ENCODE results near the gene SACS. TPM values are rescaled to one million over a fixed set of nuclear protein-coding genes. Genes with fewer than 3 reads are reported as not detected.

The SACS gene
- total and polyA plus RNA-seq, 2 of the 4 experiments (the other 2 are of a cell fraction): 14.7 to 121 TPM

DNA sequence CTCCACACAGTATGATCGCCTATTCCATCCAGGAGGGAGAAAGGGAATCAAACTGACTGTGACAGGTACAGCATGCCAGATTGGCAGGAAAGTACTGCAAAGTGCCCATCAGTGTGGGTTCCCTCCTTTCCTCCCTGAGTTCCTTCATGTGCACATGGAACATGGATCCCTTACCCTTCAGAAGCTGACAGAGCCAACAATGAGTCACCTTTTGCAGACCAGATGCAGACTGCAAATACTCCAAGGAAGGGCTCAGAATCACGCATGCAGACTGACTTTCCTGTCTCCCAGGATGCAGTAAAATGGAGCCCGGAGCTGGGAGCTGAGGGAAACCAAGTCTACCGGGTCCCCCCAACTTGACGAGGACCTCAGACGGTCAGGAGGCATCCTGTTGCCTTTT, 41.8 kb downstream of the SACS start:
- Histone ChIP-seq H3K4ac (ENCODE audit: low read depth, low read length) (no peak overlapping the region), H2BK15ac (ENCODE audit: low read depth, low read length) (no peak overlapping the region), H2BK20ac (ENCODE audit: low read depth, low read length) (no peak overlapping the region), H3K36me3 (ENCODE audit: control insufficient read depth, insufficient read depth, low read length) (no peaks in the 10 kb centered on the region), H2BK5ac (ENCODE audit: low read depth, low read length, poor library complexity, severe bottlenecking) (no peak overlapping the region), H4K8ac (ENCODE audit: low read depth in 2 of 2, low read length in 2 of 2) (no peak overlapping the region), H3K4me3 (ENCODE audit: insufficient read depth, low read depth, low read length) (no peak overlapping the region), H3K14ac (replicated peaks; ENCODE audit: low read depth, low read length) (no peak overlapping the region; the same call in 1 of the 2 replicates), H3K9me3 (ENCODE audit: control insufficient read depth, insufficient read depth, low read length) (no peaks in the 10 kb centered on the region), H4K5ac (ENCODE audit: low read depth, low read length) (no peak overlapping the region), H3K79me1 (ENCODE audit: low read depth in 1 of 2, low read length in 2 of 2) (peaks cover 0 to 12% of the 10 kb centered on the region in 2 experiments; a peak in 3 of 4 replicates), H3K4me1 (ENCODE audit: control insufficient read depth, insufficient read depth, low read length) (no peaks in the 10 kb centered on the region), H3K27me3 (ENCODE audit: control insufficient read depth, insufficient read depth, low read length) (no peaks in the 10 kb centered on the region), H3K4me2 (ENCODE audit: low read depth, low read length) (no peak overlapping the region), H3K9me1 (ENCODE audit: insufficient read depth, low read length) (0 out of 2 replicates have a peak, but pooled peaks cover 2% of the 10 kb centered on the region), H3K18ac (ENCODE audit: low read depth, low read length) (no peak overlapping the region), H3K9ac (ENCODE audit: low read depth, low read length) (no peak overlapping the region), H3K56ac (ENCODE audit: extremely low read depth, insufficient read depth, low read length) (no peak overlapping the region), H3K23ac (ENCODE audit: low read depth, low read length) (no peak overlapping the region), H2AK5ac (ENCODE audit: low read depth, low read length) (no peak overlapping the region), H2BK120ac (ENCODE audit: low read depth, low read length) (no peak overlapping the region), H2AK9ac (replicated peaks; ENCODE audit: low read depth, low read length, poor library complexity) (no peak overlapping the region), H4K91ac (ENCODE audit: insufficient read depth, low read depth, low read length) (no peak overlapping the region), H4K20me1 (ENCODE audit: insufficient read depth, low read length) (no peaks in the 10 kb centered on the region), H2AFZ (replicated peaks; ENCODE audit: low read length, poor library complexity) (no peak overlapping the region), H3K27ac (ENCODE audit: insufficient read depth, low read length) (no peak overlapping the region)
- TF ChIP-seq MAFK (IDR thresholded peaks at IDR 0.05; ENCODE audit: low read depth, low read length) (no peak), CHD1 (IDR thresholded peaks at IDR 0.05; ENCODE audit: low read depth, low read length) (no peak), POLR2A (IDR thresholded peaks at IDR 0.05; ENCODE audit: low read depth, low read length) (no peak), FOS (IDR thresholded peaks at IDR 0.05; ENCODE audit: low read depth, low read length) (no peak), ELK1 (IDR thresholded peaks at IDR 0.05; ENCODE audit: borderline replicate concordance, low read depth, low read length) (no peak), CTCF (conservative IDR thresholded peaks at IDR 0.05; ENCODE audit: low read depth, low read length) (no peak), USF2 (IDR thresholded peaks at IDR 0.05; ENCODE audit: low read depth, low read length) (no peak)
- in situ Hi-C loops (cut with MboI; ENCODE audit: low sequenced_read_pairs) (no loop called here), dilution Hi-C loops (cut with HindIII; ENCODE audit: low sequenced_read_pairs, unreplicated experiment) (no loop called here), intact Hi-C loops (cut with micrococcal nuclease) (no loop called here)
- CTCF ChIA-PET: no interaction called here
- ATAC-seq (ENCODE audit: low read depth) (peak; percentile 35; the same call in 1 of the 2 replicates), DNase-seq (peak; percentile 64)
- BruUV-seq (replicated peaks): no TSS peak
- POLR2A ChIA-PET (ENCODE audit: unreplicated experiment): no interaction called here
- 72% methylated on average over 4 of the region's 6 CpGs; no CpG with 5 or more reads in 1 of the 2 experiments for WGBS, 2 experiments (ENCODE audit: extremely low coverage in 2 of 2, insufficient read length in 1 of 2)

Data from IMR-90 (cell line).